NCI-H2107 (cell line): Measurements from ENCODE around the gene EXPH5.
"Not testable (repeated sequence)": the region's sequence is repeated elsewhere in the genome, so short reads cannot be mapped to it uniquely, and the experiment has no call there.

Experiments used
- DNase-seq: peaks from one replicate; lab custom pipeline; 2025; lab: John Stamatoyannopoulos, UW

Gene EXPH5, protein sequence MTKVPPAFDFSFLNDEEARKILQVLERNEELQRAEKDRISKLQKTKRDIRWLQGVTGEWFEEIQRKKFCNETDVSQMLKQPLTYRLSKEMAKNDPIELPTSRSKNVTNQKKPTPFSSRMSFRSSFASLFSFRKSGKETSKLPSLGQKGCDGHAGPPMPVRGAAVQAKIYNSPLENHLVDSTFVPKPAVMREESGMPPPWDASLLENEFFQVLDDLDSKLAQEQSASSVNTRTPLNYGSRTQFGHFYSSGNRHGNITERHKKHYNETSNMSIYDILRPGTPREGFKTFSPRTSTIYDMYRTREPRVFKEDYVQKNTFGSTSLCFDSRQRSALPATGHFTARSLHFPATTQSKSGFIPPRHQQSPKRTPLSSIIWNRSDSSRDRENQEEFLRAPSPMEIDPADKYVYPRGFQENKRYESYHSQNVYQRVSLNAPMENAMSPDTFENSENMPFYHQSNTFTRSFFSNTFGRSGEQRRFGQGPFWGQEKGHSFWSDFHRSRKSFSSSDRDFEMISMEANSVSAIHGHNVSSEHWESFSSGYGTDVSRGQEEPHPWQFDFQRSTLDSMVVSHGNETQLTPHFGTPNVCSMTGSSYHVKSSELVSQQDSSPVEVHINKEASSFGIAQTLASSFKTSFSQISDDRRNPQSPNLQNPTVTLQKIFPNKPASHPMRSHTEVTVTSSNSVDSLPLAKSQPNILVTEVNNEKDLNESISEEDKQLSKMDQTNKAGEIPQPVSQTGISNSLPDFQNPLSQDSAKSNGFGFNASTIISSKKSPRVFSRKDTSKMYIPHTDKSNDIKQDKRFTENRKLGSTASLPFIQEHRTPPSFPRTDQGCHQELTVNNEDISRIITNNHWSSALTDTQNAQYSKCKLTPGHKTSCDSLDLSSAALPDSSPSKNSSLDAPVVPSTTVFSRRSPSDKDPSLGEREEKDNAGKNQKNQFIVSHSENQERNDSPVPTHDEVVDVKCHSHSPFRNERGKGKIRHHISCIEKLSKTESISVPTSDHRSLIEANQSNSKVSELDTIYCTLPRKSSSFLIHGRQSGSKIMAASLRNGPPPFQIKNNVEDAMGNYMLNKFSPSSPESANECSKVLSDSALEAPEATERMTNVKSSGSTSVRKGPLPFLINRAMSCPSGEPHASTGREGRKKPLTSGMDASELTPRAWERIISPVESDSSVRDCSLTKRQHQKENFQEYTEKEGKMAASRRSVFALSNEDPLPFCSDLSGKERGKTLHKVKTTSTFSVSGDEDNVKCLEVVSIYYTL (N-terminal part only)

GRCh38 chr11:108593214-108593922 lies at the start of gene EXPH5:
Gene EXPH5 (minus strand): TSS chr11:108593768. CDS start chr11:108593536, 232 bp downstream.
- peak; percentile 96 for DNase-seq

GRCh38 chr11:108641752-108642151 lies 48.2 kb upstream of the EXPH5 start:
- not testable (repeated sequence) for DNase-seq

DNA sequence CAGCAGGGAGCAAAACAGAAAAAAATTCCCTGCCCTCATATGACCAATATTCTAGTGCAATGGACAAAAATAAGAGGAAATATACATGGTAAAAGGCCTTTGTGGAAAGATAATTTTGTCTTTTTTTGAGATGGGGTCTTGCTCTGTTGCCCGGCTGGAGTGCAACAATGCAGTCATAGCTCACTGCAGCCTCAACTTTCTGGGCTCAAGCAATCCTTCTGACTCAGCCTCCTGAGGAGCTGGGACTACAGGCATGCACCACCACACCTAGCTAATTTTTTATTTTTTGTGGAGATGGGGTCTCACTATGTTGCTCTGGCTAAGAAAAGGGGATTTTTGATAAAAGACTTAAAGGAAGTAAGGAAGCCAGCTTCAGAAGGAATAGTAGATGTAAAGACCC lies 45.6 kb upstream of the EXPH5 start:
- DNase-seq, result no peak

GRCh38 chr11:108636222-108636621 lies 42.7 kb upstream of the EXPH5 start:
- DNase-seq, result no peak

DNA sequence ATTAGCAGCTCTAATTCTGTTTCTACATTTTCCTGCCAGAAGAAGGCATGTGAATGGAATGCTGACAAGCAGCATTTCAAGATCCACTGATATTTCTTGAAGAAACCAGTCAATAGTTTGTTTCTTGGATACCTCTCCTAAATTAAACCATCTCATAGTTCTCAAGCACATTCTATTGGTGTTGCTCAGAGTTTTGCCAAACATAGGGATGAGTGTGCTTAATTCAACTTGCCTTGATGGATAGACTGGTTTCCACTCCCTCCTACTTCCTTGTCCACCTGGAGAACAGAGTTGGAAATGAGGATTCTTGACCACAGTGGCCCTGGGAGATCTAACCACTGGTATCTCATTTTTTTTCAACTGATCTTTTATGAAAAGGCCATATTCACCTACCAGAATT lies 41.5 kb upstream of the EXPH5 start:
- no peak for DNase-seq

- no peak for DNase-seq
Measured at GRCh38 chr11:108632041-108632704, 38.6 kb upstream of the EXPH5 start.

GRCh38 chr11:108629274-108629673 lies 35.7 kb upstream of the EXPH5 start:
- no peak for DNase-seq

- DNase-seq, result no peak
Measured at GRCh38 chr11:108628812-108629211, 35.2 kb upstream of the EXPH5 start.

DNA sequence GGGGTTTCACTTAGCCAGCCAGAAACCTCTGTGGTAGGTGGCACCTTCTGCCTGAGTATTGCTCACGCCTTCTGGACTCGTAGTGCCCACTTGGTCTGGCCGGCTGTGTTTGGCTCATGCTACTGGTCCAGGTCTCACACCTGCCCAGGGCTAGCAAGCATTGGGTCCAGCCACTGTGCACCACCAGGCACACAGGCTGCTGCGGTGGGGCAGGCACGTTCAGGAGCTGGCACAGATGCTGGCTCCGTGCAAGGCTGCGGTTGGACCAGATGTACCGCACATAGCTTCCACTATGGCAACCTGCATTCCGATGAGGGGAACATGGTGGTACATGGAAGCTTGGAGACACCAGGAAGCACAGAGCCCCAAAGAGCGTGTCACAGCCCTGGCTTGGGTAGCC lies 34.8 kb upstream of the EXPH5 start:
- DNase-seq, result no peak

- DNase-seq, result no peak
Measured at GRCh38 chr11:108624196-108624925, 30.8 kb upstream of the EXPH5 start.

DNA sequence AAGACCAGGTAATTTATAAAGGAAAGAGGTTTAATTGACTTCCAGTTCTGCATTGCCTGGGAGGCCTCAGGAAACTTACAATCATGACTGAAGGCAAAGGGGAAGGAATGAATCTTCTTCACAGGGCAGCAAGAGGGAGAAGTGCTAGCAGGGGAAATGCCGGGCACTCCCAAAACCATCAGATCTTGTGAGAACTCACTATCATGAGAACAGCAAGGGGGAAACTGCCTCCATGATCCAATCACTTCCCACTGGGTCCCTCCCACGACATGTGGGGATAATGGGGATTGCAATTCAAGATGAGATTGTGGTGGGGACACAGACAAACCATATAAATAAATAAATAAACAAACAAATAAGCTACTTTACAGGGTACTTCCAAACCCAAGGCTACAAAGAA lies 28.8 kb upstream of the EXPH5 start:
- no peak for DNase-seq

- no peak for DNase-seq
Measured at GRCh38 chr11:108620958-108621772, 27.6 kb upstream of the EXPH5 start.

DNA sequence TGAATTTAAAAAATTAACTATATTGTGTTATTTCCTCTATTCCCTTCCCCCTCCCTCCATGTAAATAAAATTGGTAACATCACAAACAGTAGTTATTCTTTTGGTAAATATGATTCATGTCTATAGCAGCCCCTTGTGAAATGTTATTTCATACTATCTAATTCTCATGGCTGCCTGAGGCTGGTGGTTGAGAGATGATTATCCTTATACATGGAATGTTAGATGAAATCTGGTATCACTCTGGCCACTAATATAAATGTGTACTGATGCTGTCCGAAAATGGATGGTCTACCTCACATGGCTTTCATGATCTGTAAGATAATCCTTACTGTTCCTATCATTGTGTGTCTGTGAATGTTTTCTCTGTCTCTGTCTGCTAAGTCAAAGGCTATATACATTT lies 25.0 kb upstream of the EXPH5 start:
- DNase-seq, result no peak

- no peak for DNase-seq
Measured at GRCh38 chr11:108617055-108617454, 23.5 kb upstream of the EXPH5 start.

GRCh38 chr11:108616549-108616948 lies 23.0 kb upstream of the EXPH5 start:
- no peak for DNase-seq

DNA sequence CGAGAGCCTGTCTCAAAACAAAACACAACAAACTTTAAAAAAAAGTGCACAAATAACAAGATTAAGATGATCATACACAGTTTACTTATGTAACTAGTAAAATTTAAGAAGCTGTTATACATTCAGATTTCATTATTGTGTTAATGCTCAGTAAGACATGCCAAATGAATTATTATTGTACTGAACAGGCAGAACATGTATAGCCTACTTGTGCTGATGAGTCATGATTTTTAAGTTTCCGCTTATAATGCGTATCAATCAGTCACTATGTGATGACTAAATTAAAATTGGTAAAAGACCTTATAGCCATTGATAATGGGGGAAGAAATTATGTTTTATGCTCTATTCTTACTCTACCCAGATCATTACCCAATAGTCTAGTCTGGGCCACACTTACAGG lies 20.5 kb upstream of the EXPH5 start:
- no peak for DNase-seq

GRCh38 chr11:108609682-108610081 lies 16.1 kb upstream of the EXPH5 start:
- DNase-seq, result no peak

GRCh38 chr11:108608548-108608947 lies 15.0 kb upstream of the EXPH5 start:
- no peak for DNase-seq

GRCh38 chr11:108606495-108607160 lies 13.1 kb upstream of the EXPH5 start:
- DNase-seq, result no peak
